H9 (cell line): ENCODE data around the gene LRG1. TPM values are rescaled to one million over a fixed set of nuclear protein-coding genes. Genes with fewer than 3 reads are reported as not detected.

Experiments used
- DNase-seq: peaks from one replicate; pipeline ENCODE4 v3.0.0-alpha.2; 2017
- H2AFZ ChIP-seq: one replicate; pipeline ENCODE4 v1.6.1; 2013; ENCODE audit warnings: mild to moderate bottlenecking, low read length, control low read depth, moderate library complexity
- H2AK5ac ChIP-seq: 2 replicates; pipeline ENCODE4 v1.6.1; 2013; ENCODE audit warnings: low read length, control low read depth, mixed read lengths; ENCODE audit not compliant: insufficient read length
- H2BK120ac ChIP-seq: one replicate; pipeline ENCODE4 v1.6.1; 2013; ENCODE audit warnings: low read depth, mild to moderate bottlenecking, low read length, control low read depth, inconsistent platforms; ENCODE audit not compliant: poor library complexity, severe bottlenecking
- H2BK12ac ChIP-seq: 2 replicates; pipeline ENCODE4 v1.6.1; 2013; ENCODE audit warnings: low read length, control low read depth, mixed read lengths, low read depth; ENCODE audit not compliant: insufficient read length
- H2BK15ac ChIP-seq: 2 replicates; pipeline ENCODE4 v1.6.1; 2013; ENCODE audit warnings: low read depth, low read length, control low read depth
- H2BK20ac ChIP-seq: one replicate; pipeline ENCODE4 v1.6.1; 2013; ENCODE audit warnings: low read depth, mild to moderate bottlenecking, low read length, control low read depth, inconsistent platforms; ENCODE audit not compliant: poor library complexity, severe bottlenecking
- H2BK5ac ChIP-seq: 2 replicates; pipeline ENCODE4 v1.6.1; 2013; ENCODE audit warnings: low read length, control low read depth, mixed read lengths; ENCODE audit not compliant: insufficient read length
- H3K14ac ChIP-seq: 2 replicates; pipeline ENCODE4 v1.6.1; 2013; ENCODE audit warnings: low read length, control low read depth; ENCODE audit not compliant: insufficient read depth
- H3K18ac ChIP-seq: 2 replicates; pipeline ENCODE4 v1.6.1; 2013; ENCODE audit warnings: low read depth, mild to moderate bottlenecking, mixed read lengths, low read length, control low read depth; ENCODE audit not compliant: insufficient read length
- H3K23ac ChIP-seq: 2 replicates; pipeline ENCODE4 v1.6.1; 2013; ENCODE audit warnings: low read length, control low read depth, mixed read lengths, low read depth; ENCODE audit not compliant: insufficient read length
- H3K23me2 ChIP-seq: 2 replicates; pipeline ENCODE4 v1.6.1; 2013; ENCODE audit warnings: low read depth, mild to moderate bottlenecking, mixed read lengths, low read length, control low read depth; ENCODE audit not compliant: insufficient read length, poor library complexity, severe bottlenecking
- H3K27ac ChIP-seq: 2 replicates; pipeline ENCODE4 v1.5.1; 2013; ENCODE audit warnings: low read length, control low read depth, mixed read lengths, low read depth; ENCODE audit not compliant: insufficient read length
- H3K27me3 ChIP-seq: 2 replicates; pipeline ENCODE4 v1.6.1; 2013; ENCODE audit warnings: low read length, control low read depth, inconsistent platforms; ENCODE audit not compliant: insufficient read depth
- H3K4ac ChIP-seq: 2 replicates; pipeline ENCODE4 v1.6.1; 2013; ENCODE audit warnings: low read depth, mild to moderate bottlenecking, control low read depth, inconsistent platforms, low read length, moderate library complexity
- H3K4me1 ChIP-seq: 2 replicates; pipeline ENCODE4 v1.6.1; 2013; ENCODE audit warnings: low read length, control low read depth, inconsistent platforms; ENCODE audit not compliant: insufficient read depth
- H3K4me2 ChIP-seq: 2 replicates; pipeline ENCODE4 v1.6.1; 2013; ENCODE audit warnings: low read length, control low read depth, mixed read lengths; ENCODE audit not compliant: insufficient read length, insufficient read depth
- H3K56ac ChIP-seq: 2 replicates; pipeline ENCODE4 v1.6.1; 2013; ENCODE audit warnings: low read depth, mild to moderate bottlenecking, mixed read lengths, low read length, control low read depth; ENCODE audit not compliant: insufficient read length
- H3K79me1 ChIP-seq: 2 replicates; pipeline ENCODE4 v1.6.1; 2013; ENCODE audit warnings: low read depth, mild to moderate bottlenecking, moderate library complexity, low read length, control low read depth, inconsistent platforms; ENCODE audit not compliant: insufficient read depth, poor library complexity, severe bottlenecking
- H3K79me2 ChIP-seq: 2 replicates; pipeline ENCODE4 v1.6.1; 2013; ENCODE audit warnings: low read length, control low read depth, inconsistent platforms; ENCODE audit not compliant: insufficient read depth
- H3K9ac ChIP-seq: 2 replicates; pipeline ENCODE4 v1.6.1; 2013; ENCODE audit warnings: low read length, control low read depth, mixed read lengths; ENCODE audit not compliant: insufficient read length; ENCODE audit errors: extremely low read depth
- H3K9me3 ChIP-seq: one replicate; pipeline ENCODE4 v1.6.1; 2013; ENCODE audit warnings: low read depth, low read length, inconsistent platforms; ENCODE audit not compliant: control insufficient read depth
- H3T11ph ChIP-seq: one replicate; pipeline ENCODE4 v1.6.1; 2013; ENCODE audit warnings: mild to moderate bottlenecking, low read length, control low read depth, inconsistent platforms
- H4K20me1 ChIP-seq: one replicate; pipeline ENCODE4 v1.6.1; 2013; ENCODE audit not compliant: control insufficient read depth, insufficient read length, insufficient read depth
- H4K5ac ChIP-seq: 2 replicates; pipeline ENCODE4 v1.6.1; 2013; ENCODE audit warnings: low read depth, mild to moderate bottlenecking, mixed read lengths, low read length, control low read depth; ENCODE audit not compliant: insufficient read length
- H4K8ac ChIP-seq: replicated peaks from 2 replicates; pipeline ENCODE4 v1.6.1; 2013; ENCODE audit warnings: low read length, control low read depth, mixed read lengths, low read depth; ENCODE audit not compliant: insufficient read length
- H4K91ac ChIP-seq: 2 replicates; pipeline ENCODE4 v1.6.1; 2013; ENCODE audit warnings: low read depth, mild to moderate bottlenecking, moderate library complexity, mixed read lengths, low read length, control low read depth; ENCODE audit not compliant: insufficient read length
- H3K27ac Mint-ChIP-seq, 3 experiments: 2 replicates in 2 of 3; 3 replicates in 1 of 3; pipeline ENCODE4 v1.8.0; 2020 to 2021; ENCODE audit warnings: mixed read lengths in 3 of 3, mild to moderate bottlenecking in 1 of 3, moderate library complexity in 1 of 3
- H3K27me3 Mint-ChIP-seq: 2 replicates; pipeline ENCODE4 v1.8.0; 2021; ENCODE audit warnings: low read depth, mild to moderate bottlenecking, moderate library complexity, mixed read lengths
- H3K36me3 Mint-ChIP-seq, 3 experiments: 2 replicates in 2 of 3; 3 replicates in 1 of 3; pipeline ENCODE4 v1.8.0; 2020 to 2021; ENCODE audit warnings: low read depth in 3 of 3, mixed read lengths in 3 of 3; ENCODE audit not compliant: insufficient read depth in 1 of 3
- H3K4me1 Mint-ChIP-seq, 2 experiments: 2 replicates each; pipeline ENCODE4 v1.8.0; 2020; ENCODE audit warnings: mixed read lengths in 2 of 2
- H3K4me3 Mint-ChIP-seq, 2 experiments: 2 replicates in 1 of 2; 3 replicates in 1 of 2; pipeline ENCODE4 v1.8.0; 2020 to 2021; ENCODE audit warnings: mild to moderate bottlenecking in 2 of 2, mixed read lengths in 2 of 2, moderate library complexity in 1 of 2
- H3K9me3 Mint-ChIP-seq, 2 experiments: 2 replicates in 1 of 2; 3 replicates in 1 of 2; pipeline ENCODE4 v1.8.0; 2020; ENCODE audit warnings: mild to moderate bottlenecking in 2 of 2, mixed read lengths in 2 of 2, moderate library complexity in 1 of 2
- total RNA-seq: library from RNA; stranded (reverse); gene quantifications from 2 replicates; pipeline ENCODE4 v1.2.1, GENCODE V29; 2021
- TF ChIP-seq, protein P1 (sequence below): fragments of 200-600 bp; sonication (generic); conservative IDR thresholded peaks from 3 replicates; pipeline ENCODE4 v1.8.0; 2021; ENCODE audit warnings: antibody characterized with exemption, mild to moderate bottlenecking

Gene LRG1
- total RNA-seq, 1 experiment from 2014 or later: 0.24 TPM

DNA sequence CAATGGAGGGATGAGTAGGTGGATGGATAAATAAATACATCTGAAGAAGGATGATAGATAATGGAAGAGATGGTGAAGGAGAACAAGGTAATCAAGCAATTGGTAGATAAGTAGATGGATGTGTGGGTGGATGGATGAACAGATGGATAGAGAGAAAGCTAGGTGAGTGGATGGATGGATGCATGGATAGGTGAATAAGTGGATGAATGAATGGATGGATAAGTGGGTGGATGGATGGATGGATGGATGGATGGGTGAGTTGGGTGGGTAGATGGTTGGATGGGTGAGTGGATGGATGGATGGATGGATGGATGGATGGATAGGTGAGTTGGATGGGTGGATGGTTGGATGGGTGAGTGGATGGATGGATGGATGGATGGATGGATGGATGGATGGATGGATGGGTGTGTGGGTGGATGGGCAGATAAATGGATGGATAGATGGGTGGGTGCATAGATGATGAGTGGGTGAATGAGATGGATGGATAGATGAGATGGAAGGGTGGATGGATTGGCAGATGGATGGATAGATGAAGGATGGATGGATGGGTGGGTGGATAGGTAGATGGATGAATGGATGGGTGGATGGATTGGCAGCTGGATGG, 13.4 kb upstream of the LRG1 start:
- H3K14ac ChIP-seq: no peak overlapping the region
- H3K9ac ChIP-seq: no peak overlapping the region
- TF ChIP-seq, protein P1, sequence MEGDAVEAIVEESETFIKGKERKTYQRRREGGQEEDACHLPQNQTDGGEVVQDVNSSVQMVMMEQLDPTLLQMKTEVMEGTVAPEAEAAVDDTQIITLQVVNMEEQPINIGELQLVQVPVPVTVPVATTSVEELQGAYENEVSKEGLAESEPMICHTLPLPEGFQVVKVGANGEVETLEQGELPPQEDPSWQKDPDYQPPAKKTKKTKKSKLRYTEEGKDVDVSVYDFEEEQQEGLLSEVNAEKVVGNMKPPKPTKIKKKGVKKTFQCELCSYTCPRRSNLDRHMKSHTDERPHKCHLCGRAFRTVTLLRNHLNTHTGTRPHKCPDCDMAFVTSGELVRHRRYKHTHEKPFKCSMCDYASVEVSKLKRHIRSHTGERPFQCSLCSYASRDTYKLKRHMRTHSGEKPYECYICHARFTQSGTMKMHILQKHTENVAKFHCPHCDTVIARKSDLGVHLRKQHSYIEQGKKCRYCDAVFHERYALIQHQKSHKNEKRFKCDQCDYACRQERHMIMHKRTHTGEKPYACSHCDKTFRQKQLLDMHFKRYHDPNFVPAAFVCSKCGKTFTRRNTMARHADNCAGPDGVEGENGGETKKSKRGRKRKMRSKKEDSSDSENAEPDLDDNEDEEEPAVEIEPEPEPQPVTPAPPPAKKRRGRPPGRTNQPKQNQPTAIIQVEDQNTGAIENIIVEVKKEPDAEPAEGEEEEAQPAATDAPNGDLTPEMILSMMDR: no peak
- Mint-ChIP-seq H3K27me3 (peaks cover 3% of the 10 kb centered on the region), H3K27ac (no peak overlapping the region), H3K4me3 (no peak overlapping the region), H3K36me3 (peaks cover 38 to 72% (median 60%) of the 10 kb centered on the region in 3 experiments), H3K9me3 (no peaks in the 10 kb centered on the region; a peak in 1 of 5 replicates), H3K4me1 (peaks cover 9 to 18% of the 10 kb centered on the region in 2 experiments)
- H4K5ac ChIP-seq: no peak overlapping the region
- H3K27me3 ChIP-seq: no peaks in the 10 kb centered on the region
- H2BK120ac ChIP-seq: no peak overlapping the region
- H3K4me2 ChIP-seq: no peak overlapping the region
- no peak overlapping the region for H3K18ac ChIP-seq
- no peak overlapping the region for H2AFZ ChIP-seq
- H4K91ac ChIP-seq: no peak overlapping the region
- no peaks in the 10 kb centered on the region for H3K9me3 ChIP-seq
- H3K23ac ChIP-seq: no peak overlapping the region
- no peak overlapping the region for H3K56ac ChIP-seq
- H3K79me2 ChIP-seq: no peaks in the 10 kb centered on the region
- H3K4ac ChIP-seq: no peak overlapping the region
- H3K4me1 ChIP-seq: no peaks in the 10 kb centered on the region; the same call in 1 of the 2 replicates
- no peak for DNase-seq
- no peak overlapping the region for H2BK20ac ChIP-seq
- H2AK5ac ChIP-seq: no peak overlapping the region
- no peak overlapping the region for H2BK12ac ChIP-seq
- H3K79me1 ChIP-seq: no peaks in the 10 kb centered on the region
- no peak overlapping the region for H3K27ac ChIP-seq
- no peak overlapping the region for H4K8ac ChIP-seq
- no peak overlapping the region for H2BK15ac ChIP-seq
- H3T11ph ChIP-seq: no peak overlapping the region
- H4K20me1 ChIP-seq: peaks cover 9% of the 10 kb centered on the region
- no peaks in the 10 kb centered on the region for H3K23me2 ChIP-seq
- no peak overlapping the region for H2BK5ac ChIP-seq
